Spleen (tissue), 11 donors: ENCODE results near the gene PPP2R2D. TPM values are rescaled to one million over a fixed set of nuclear protein-coding genes. Genes with fewer than 3 reads are reported as not detected.

Experiments used
- DNase-seq: peaks from one replicate; pipeline ENCODE4 v3.0.0-alpha.2; 2020
- H3K27ac ChIP-seq, 8 donors: fragments of 200-600 bp; sonication (generic) in 7 of 8; 1 replicate in 4 of 8; 2 replicates in 4 of 8; pipeline versions ENCODE4 v1.5.0 to v1.8.0; 2016 to 2021; ENCODE audit warnings: inconsistent platforms in 4 of 8, mild to moderate bottlenecking in 4 of 8, moderate library complexity in 1 of 8
- H3K27me3 ChIP-seq, 7 donors: fragments of 200-600 bp; sonication (generic) in 6 of 7; replicated peaks in 1 of 7; 1 replicate in 4 of 7; 2 replicates in 3 of 7; pipeline versions ENCODE4 v1.5.0 to v1.8.0; 2016 to 2021; ENCODE audit warnings: inconsistent platforms in 3 of 7, mild to moderate bottlenecking in 1 of 7
- H3K36me3 ChIP-seq, 6 donors: fragments of 200-600 bp; sonication (generic) in 5 of 6; 1 replicate in 4 of 6; 2 replicates in 2 of 6; pipeline versions ENCODE4 v1.5.0 to v1.8.0; 2016 to 2021; ENCODE audit warnings: inconsistent platforms in 2 of 6
- H3K4me1 ChIP-seq, 6 donors: fragments of 200-600 bp; sonication (generic) in 5 of 6; 1 replicate in 3 of 6; 2 replicates in 3 of 6; pipeline versions ENCODE4 v1.5.0 to v1.8.0; 2016 to 2021; ENCODE audit warnings: inconsistent platforms in 3 of 6
- H3K4me3 ChIP-seq, 8 donors: fragments of 200-600 bp; sonication (generic) in 7 of 8; 1 replicate in 4 of 8; 2 replicates in 4 of 8; pipeline versions ENCODE4 v1.5.0 to v1.8.0; 2016 to 2021; ENCODE audit warnings: inconsistent platforms in 4 of 8, mild to moderate bottlenecking in 4 of 8, moderate library complexity in 2 of 8
- H3K9me3 ChIP-seq, 8 donors: fragments of 200-600 bp; sonication (generic) in 7 of 8; 1 replicate in 4 of 8; 2 replicates in 4 of 8; pipeline versions ENCODE4 v1.5.0 to v1.8.0; 2016 to 2021; ENCODE audit warnings: inconsistent platforms in 4 of 8
- POLR2A ChIP-seq, 3 donors: fragments of 450-650 bp; IDR thresholded peaks; one replicate each; pipeline ENCODE4 v1.5.1; 2017; ENCODE audit warnings: antibody characterized with exemption in 3 of 3, mild to moderate bottlenecking in 1 of 3
- POLR2AphosphoS5 ChIP-seq, 3 donors: sonication (generic); formaldehyde crosslinking; IDR thresholded peaks; one replicate each; pipeline ENCODE4 v1.5.1; 2017; ENCODE audit warnings: antibody characterized with exemption in 3 of 3
- WGBS, 5 donors: extraction: QIAGEN DNeasy Blood & Tissue Kit in 3 of 5; methylation state at CpG; one replicate each; pipeline versions ENCODE4 v1.1.5 to v1.1.7; 2013 to 2018; 5-methylcytosine and 5-hydroxymethylcytosine counted together
- intact Hi-C: fragments of 100-400 bp; cut with DNase I; formaldehyde crosslinking; loops from one replicate; pipeline ENCODE4 v1.15.0; 2023; ENCODE audit warnings: low total_unique reads
- polyA plus RNA-seq, 3 donors: library from polyadenylated mRNA; stranded (reverse); fragments of 200-250 nt; gene quantifications; one replicate each; pipeline ENCODE4 v1.2.1, GENCODE V29; 2013
- total RNA-seq, 7 donors: library from RNA; depleted of rRNA in 3 of 7; stranded (reverse); fragments of >200 nt in 3 of 7; fragmentation: NEBNext Ultra II Directional in 4 of 7; extraction: Animal tissue kit (Norgen Biotek cat#: 25700) in 4 of 7; gene quantifications; one replicate each; pipeline versions ENCODE4 v1.1.0 to v1.2.1, GENCODE V29; 2016 to 2021
- TF ChIP-seq, protein P1 (sequence below), 11 experiments: fragments of 200-600 bp in 7 of 11; fragments of 450-650 bp in 4 of 11; sonication (generic) in 4 of 11; IDR thresholded peaks in 8 of 11; conservative IDR thresholded peaks in 3 of 11; 1 replicate in 7 of 11; 2 replicates in 4 of 11; pipeline versions ENCODE4 v1.4.0 to v1.8.0; 2016 to 2021; ENCODE audit warnings: antibody characterized with exemption in 11 of 11, inconsistent platforms in 4 of 11, mild to moderate bottlenecking in 1 of 11
- donor health status: healthy with polysubstance abuse.
- donor health status: DM: no; HTN: no; CAD: no; lungs with moderate emphysema.
- donor health status: DM: no; HTN: no; CAD: no.
- donor health status: Bipolar disorder and iron deficiency.
- donor health status: healthy.
- donor health status: DM: no; HTN: no; CAD: no.
- donor health status: DM: yes; HTN: yes; CAD: no.

The PPP2R2D gene
- total and polyA plus RNA-seq, 10 donors, result 15.6 to 41.2 (median 32.0) TPM

- H3K27me3 ChIP-seq, result peaks cover 0 to 45% (median 0%) of the 10 kb centered on the region in 7 donors
- H3K36me3 ChIP-seq, result no peaks in the 10 kb centered on the region
- intact Hi-C loops, result loop anchor here (2.0 to 10.0 kb wide), 2 partner anchors 137 to 249 kb away; no protein-coding TSS in a partner anchor
- 19 to 26% (median 24%) methylated on average over 18 to 25 of the region's 25 CpGs for WGBS, 5 donors
- H3K9me3 ChIP-seq, result no peaks in the 10 kb centered on the region
- peak; percentile 10 to 77 (median 52) for TF ChIP-seq POLR2AphosphoS5 (IDR thresholded peaks at IDR 0.05)
- TF ChIP-seq, protein P1, sequence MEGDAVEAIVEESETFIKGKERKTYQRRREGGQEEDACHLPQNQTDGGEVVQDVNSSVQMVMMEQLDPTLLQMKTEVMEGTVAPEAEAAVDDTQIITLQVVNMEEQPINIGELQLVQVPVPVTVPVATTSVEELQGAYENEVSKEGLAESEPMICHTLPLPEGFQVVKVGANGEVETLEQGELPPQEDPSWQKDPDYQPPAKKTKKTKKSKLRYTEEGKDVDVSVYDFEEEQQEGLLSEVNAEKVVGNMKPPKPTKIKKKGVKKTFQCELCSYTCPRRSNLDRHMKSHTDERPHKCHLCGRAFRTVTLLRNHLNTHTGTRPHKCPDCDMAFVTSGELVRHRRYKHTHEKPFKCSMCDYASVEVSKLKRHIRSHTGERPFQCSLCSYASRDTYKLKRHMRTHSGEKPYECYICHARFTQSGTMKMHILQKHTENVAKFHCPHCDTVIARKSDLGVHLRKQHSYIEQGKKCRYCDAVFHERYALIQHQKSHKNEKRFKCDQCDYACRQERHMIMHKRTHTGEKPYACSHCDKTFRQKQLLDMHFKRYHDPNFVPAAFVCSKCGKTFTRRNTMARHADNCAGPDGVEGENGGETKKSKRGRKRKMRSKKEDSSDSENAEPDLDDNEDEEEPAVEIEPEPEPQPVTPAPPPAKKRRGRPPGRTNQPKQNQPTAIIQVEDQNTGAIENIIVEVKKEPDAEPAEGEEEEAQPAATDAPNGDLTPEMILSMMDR (IDR thresholded peaks at IDR 0.05 in 8 of 11, conservative IDR thresholded peaks at IDR 0.05 in 3 of 11), result peak; percentile 90 to 97 (median 95)
- no peak for TF ChIP-seq POLR2A (IDR thresholded peaks at IDR 0.05)
- no peak overlapping the region for H3K4me3 ChIP-seq
- peak; percentile 94 for DNase-seq
- H3K27ac ChIP-seq, result no peak overlapping the region
- H3K4me1 ChIP-seq, result peaks cover 0 to 9% (median 6%) of the 10 kb centered on the region in 6 donors
Measured at GRCh38 chr10:131885391-131886165, 15.2 kb upstream of the PPP2R2D start.

- Histone ChIP-seq H3K27ac (no peak overlapping the region), H3K9me3 (no peaks in the 10 kb centered on the region), H3K4me1 (peaks cover 0 to 9% (median 6%) of the 10 kb centered on the region in 6 donors), H3K36me3 (no peaks in the 10 kb centered on the region), H3K27me3 (peaks cover 0 to 45% (median 3%) of the 10 kb centered on the region in 7 donors), H3K4me3 (no peak overlapping the region)
- intact Hi-C loops, result loop anchor here (2.0 to 10.0 kb wide), 2 partner anchors 137 to 249 kb away; no protein-coding TSS in a partner anchor
- peak; percentile 62 for DNase-seq
- TF ChIP-seq POLR2A (IDR thresholded peaks at IDR 0.05) (no peak), POLR2AphosphoS5 (IDR thresholded peaks at IDR 0.05) (no peak)
- TF ChIP-seq, protein P1 (IDR thresholded peaks at IDR 0.05 in 8 of 11, conservative IDR thresholded peaks at IDR 0.05 in 3 of 11), result no peak
- 71 to 85% (median 80%) methylated on average over 10 of the region's 10 CpGs for WGBS, 5 donors
Measured at GRCh38 chr10:131886237-131886636, 14.6 kb upstream of the PPP2R2D start.

DNA sequence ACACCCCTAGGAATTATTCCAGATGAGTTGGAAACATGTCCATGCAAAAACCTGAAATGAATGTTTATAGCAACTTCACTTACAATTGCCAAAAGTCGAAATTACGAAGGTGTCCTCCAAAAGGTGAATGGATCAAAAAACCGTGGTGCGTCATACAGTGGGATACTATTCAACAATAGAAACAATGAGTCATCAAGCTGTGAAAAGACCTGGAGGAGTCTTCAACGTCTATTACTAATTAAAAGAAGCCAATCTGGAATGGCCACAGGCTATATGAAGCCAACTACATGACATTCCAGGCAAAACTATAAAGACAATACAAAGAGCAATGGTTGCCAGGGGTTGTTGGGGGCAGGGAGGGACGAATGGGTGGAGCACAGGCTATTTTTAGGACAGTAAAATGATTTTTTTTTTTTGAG is 12.6 kb upstream of the PPP2R2D start:
- no peak overlapping the region for H3K27ac ChIP-seq
- intact Hi-C loops, result loop anchor here (10.0 kb wide), 1 partner anchor 247 kb away; no protein-coding TSS in a partner anchor
- WGBS, 5 donors, result 72 to 81% (median 75%) methylated on average over 6 of the region's 6 CpGs
- no peaks in the 10 kb centered on the region for H3K36me3 ChIP-seq
- no peak overlapping the region for H3K4me3 ChIP-seq
- TF ChIP-seq, protein P1 (IDR thresholded peaks at IDR 0.05 in 8 of 11, conservative IDR thresholded peaks at IDR 0.05 in 3 of 11), result no peak
- TF ChIP-seq POLR2A (IDR thresholded peaks at IDR 0.05) (no peak), POLR2AphosphoS5 (IDR thresholded peaks at IDR 0.05) (no peak)
- DNase-seq, result no peak
- H3K27me3 ChIP-seq, result peaks cover 0 to 49% (median 3%) of the 10 kb centered on the region in 7 donors
- peaks cover 0 to 9% (median 6%) of the 10 kb centered on the region in 6 donors for H3K4me1 ChIP-seq
- H3K9me3 ChIP-seq, result no peaks in the 10 kb centered on the region

- WGBS, 5 donors, result 89 to 95% (median 93%) methylated on average over 9 of the region's 9 CpGs
- Histone ChIP-seq H3K36me3 (no peaks in the 10 kb centered on the region), H3K27ac (no peak overlapping the region), H3K9me3 (no peaks in the 10 kb centered on the region), H3K4me1 (peaks cover 0 to 9% (median 6%) of the 10 kb centered on the region in 6 donors), H3K4me3 (no peak overlapping the region), H3K27me3 (peaks cover 0 to 53% (median 3%) of the 10 kb centered on the region in 7 donors)
- intact Hi-C loops, result loop anchor here (10.0 kb wide), 1 partner anchor 245 kb away; no protein-coding TSS in a partner anchor
- DNase-seq, result peak; percentile 47
- TF ChIP-seq POLR2A (IDR thresholded peaks at IDR 0.05), result no peak
- TF ChIP-seq, protein P1 (IDR thresholded peaks at IDR 0.05 in 8 of 11, conservative IDR thresholded peaks at IDR 0.05 in 3 of 11), result no peak
- no peak for TF ChIP-seq POLR2AphosphoS5 (IDR thresholded peaks at IDR 0.05)
Measured at GRCh38 chr10:131889755-131890154, 11.1 kb upstream of the PPP2R2D start.
